HEK293 (cell line): ENCODE results near the gene ACOT8.

Experiments
- CTCF ChIA-PET: fragments of 350-600 bp; formaldehyde crosslinking; extraction: SDS; loops from one replicate; lab custom pipeline; 2021; ENCODE audit warnings: antibody characterized with exemption; lab: Yijun Ruan, JAX
- POLR2A ChIA-PET: fragments of 300-600 bp; formaldehyde crosslinking; extraction: SDS; loops from one replicate; lab custom pipeline; 2020; ENCODE audit warnings: antibody characterized with exemption, inconsistent platforms; lab: Yijun Ruan, JAX
- H3K27ac ChIP-seq: fragments of 200-500 bp; sonication (Bioruptor generic); 2 replicates; pipeline ENCODE4 v1.5.1; 2014; ENCODE audit warnings: low read depth, low read length, control low read depth, inconsistent platforms; ENCODE audit errors: extremely low read depth
- H3K36me3 ChIP-seq, 2 experiments: fragments of 200-500 bp in 1 of 2; sonication (Bioruptor generic) in 1 of 2; 1 replicate in 1 of 2; 2 replicates in 1 of 2; pipeline ENCODE4 v1.5.1; 2014 to 2017; ENCODE audit warnings: inconsistent platforms in 2 of 2, low read length in 2 of 2; ENCODE audit not compliant: control insufficient read depth in 2 of 2, insufficient read depth in 1 of 2
- H3K4me1 ChIP-seq: fragments of 200-500 bp; sonication (Bioruptor generic); 2 replicates; pipeline ENCODE4 v1.5.1; 2014; ENCODE audit warnings: mild to moderate bottlenecking, low read length, inconsistent platforms; ENCODE audit not compliant: control insufficient read depth, insufficient read depth
- H3K4me3 ChIP-seq: 2 replicates; pipeline ENCODE4 v1.5.1; 2011; ENCODE audit warnings: low read depth, mild to moderate bottlenecking, control low read depth, low read length, moderate library complexity
- H3K9me3 ChIP-seq: fragments of 200-500 bp; sonication (Bioruptor generic); 2 replicates; pipeline ENCODE4 v1.5.1; 2014; ENCODE audit warnings: low read depth, low read length, inconsistent platforms; ENCODE audit not compliant: control insufficient read depth, insufficient read depth
- HOXD13 ChIP-seq: sonication (generic); formaldehyde crosslinking; IDR thresholded peaks from 2 replicates; pipeline ENCODE4 v1.8.0; 2022; ENCODE audit warnings: missing genetic modification reagents, borderline replicate concordance
- PRDM2 ChIP-seq: fragments of 450-650 bp; formaldehyde crosslinking; IDR thresholded peaks from 2 replicates; pipeline ENCODE4 v1.5.1; 2016; ENCODE audit warnings: missing biosample characterization, missing genetic modification characterization, borderline replicate concordance
- REST ChIP-seq: fragments of 450-650 bp; formaldehyde crosslinking; IDR thresholded peaks from 2 replicates; pipeline ENCODE4 v1.5.1; 2016; ENCODE audit warnings: missing biosample characterization, missing genetic modification characterization
- TRIM28 ChIP-seq: IDR thresholded peaks from 2 replicates; pipeline ENCODE4 v1.6.1; 2011; ENCODE audit warnings: low read length, control low read depth, borderline replicate concordance
- ZBTB20 ChIP-seq: fragments of 450-650 bp; formaldehyde crosslinking; IDR thresholded peaks from 2 replicates; pipeline ENCODE4 v1.5.1; 2016; ENCODE audit warnings: missing biosample characterization, missing genetic modification characterization
- ZBTB21 ChIP-seq: fragments of 450-650 bp; formaldehyde crosslinking; IDR thresholded peaks from 2 replicates; pipeline ENCODE4 v1.5.1; 2017; ENCODE audit warnings: missing biosample characterization, missing genetic modification characterization
- ZBTB26 ChIP-seq: fragments of 450-650 bp; formaldehyde crosslinking; optimal IDR thresholded peaks from 2 replicates; pipeline ENCODE3; 2016; ENCODE audit warnings: missing biosample characterization, mild to moderate bottlenecking, missing genetic modification characterization
- ZNF155 ChIP-seq: fragments of 450-650 bp; formaldehyde crosslinking; IDR thresholded peaks from 2 replicates; pipeline ENCODE4 v1.5.1; 2016; ENCODE audit warnings: missing biosample characterization, missing genetic modification characterization
- ZNF223 ChIP-seq: fragments of 450-650 bp; formaldehyde crosslinking; IDR thresholded peaks from 2 replicates; pipeline ENCODE4 v1.5.1; 2016; ENCODE audit warnings: missing biosample characterization, missing genetic modification characterization
- ZNF266 ChIP-seq: fragments of 450-650 bp; formaldehyde crosslinking; IDR thresholded peaks from 2 replicates; pipeline ENCODE4 v1.5.1; 2016; ENCODE audit warnings: missing biosample characterization, missing genetic modification characterization, low read depth
- ZNF473 ChIP-seq: fragments of 450-650 bp; formaldehyde crosslinking; IDR thresholded peaks from 2 replicates; pipeline ENCODE4 v1.5.1; 2017; ENCODE audit warnings: missing biosample characterization, missing genetic modification characterization
- ZNF530 ChIP-seq: fragments of 450-650 bp; formaldehyde crosslinking; IDR thresholded peaks from 2 replicates; pipeline ENCODE4 v1.5.1; 2016; ENCODE audit warnings: low read depth, missing biosample characterization, missing genetic modification characterization
- ZNF544 ChIP-seq: fragments of 450-650 bp; formaldehyde crosslinking; IDR thresholded peaks from 2 replicates; pipeline ENCODE4 v1.5.0; 2017; ENCODE audit warnings: missing biosample characterization, missing genetic modification characterization
- ZNF548 ChIP-seq: fragments of 450-650 bp; formaldehyde crosslinking; IDR thresholded peaks from 2 replicates; pipeline ENCODE4 v1.5.1; 2016; ENCODE audit warnings: missing biosample characterization, missing genetic modification characterization
- ZNF555 ChIP-seq: fragments of 450-650 bp; formaldehyde crosslinking; conservative IDR thresholded peaks from 2 replicates; pipeline ENCODE4 v1.5.1; 2017; ENCODE audit warnings: missing biosample characterization, mild to moderate bottlenecking, missing genetic modification characterization, inconsistent platforms
- ZNF639 ChIP-seq: fragments of 450-650 bp; formaldehyde crosslinking; IDR thresholded peaks from 2 replicates; pipeline ENCODE4 v1.5.1; 2016; ENCODE audit warnings: missing biosample characterization, missing genetic modification characterization
- ZNF677 ChIP-seq: fragments of 450-650 bp; IDR thresholded peaks from 2 replicates; pipeline ENCODE4 v1.5.0; 2018; ENCODE audit warnings: missing biosample characterization, mild to moderate bottlenecking, missing genetic modification characterization, moderate library complexity
- ZNF777 ChIP-seq: fragments of 450-650 bp; formaldehyde crosslinking; IDR thresholded peaks from 2 replicates; pipeline ENCODE4 v1.5.1; 2017; ENCODE audit warnings: missing biosample characterization, missing genetic modification characterization, borderline replicate concordance

The ACOT8 gene

GRCh38 chr20:45897692-45898091 lies 40.5 kb upstream of the ACOT8 start (continued):
- TF ChIP-seq PRDM2 (tag by site-specific recombination) (no peak), ZNF473 (tag by site-specific recombination) (no peak)

GRCh38 chr20:45897289-45897688 lies 40.1 kb upstream of the ACOT8 start:
- TF ChIP-seq ZNF530 (tag by site-specific recombination) (no peak), ZNF677 (tag by site-specific recombination) (no peak), ZNF555 (no peak), HOXD13 (CRISPR knock-in tag) (no peak), ZNF544 (tag by site-specific recombination) (no peak), REST (no peak), ZNF155 (tag by site-specific recombination) (no peak), ZNF266 (no peak)
- CTCF ChIA-PET, result interaction anchor here (1.0 kb wide), 2 partner anchors 8 to 73 kb away, joined by 3 read pairs; no protein-coding TSS in a partner anchor
- H3K36me3 ChIP-seq, result peaks cover 0 to 45% of the 10 kb centered on the region in 2 experiments; a peak in 2 of 3 replicates

GRCh38 chr20:45896641-45897161 lies 39.5 kb upstream of the ACOT8 start:
- Histone ChIP-seq H3K36me3 (peaks cover 0 to 45% of the 10 kb centered on the region in 2 experiments; a peak in 2 of 3 replicates), H3K4me1 (peaks cover 3% of the 10 kb centered on the region; the same call in 1 of the 2 replicates), H3K4me3 (no peak overlapping the region), H3K27ac (no peak overlapping the region), H3K9me3 (no peaks in the 10 kb centered on the region)
- ChIA-PET POLR2A (interaction anchor here (2.1 kb wide), 1 partner anchor 9 kb away, joined by 8 read pairs; no protein-coding TSS in a partner anchor), CTCF (interaction anchor here (0.5 to 1.0 kb wide), 3 partner anchors 9 to 97 kb away, joined by 3 to 5 read pairs (median 3); no protein-coding TSS in a partner anchor)
- TF ChIP-seq ZNF777 (no peak), ZNF639 (tag by site-specific recombination) (no peak), ZBTB20 (no peak), ZNF223 (no peak), TRIM28 (no peak), ZNF548 (tag by site-specific recombination) (no peak), ZBTB26 (tag by site-specific recombination) (no peak), ZBTB21 (tag by site-specific recombination) (no peak)

More at GRCh38 chr20:45897289-45897688, 40.1 kb upstream of the ACOT8 start:
- H3K27ac ChIP-seq, result no peak overlapping the region
- H3K4me3 ChIP-seq, result no peak overlapping the region
- H3K9me3 ChIP-seq, result no peaks in the 10 kb centered on the region
- no peaks in the 10 kb centered on the region for H3K4me1 ChIP-seq
- POLR2A ChIA-PET, result interaction anchor here (2.1 kb wide), 1 partner anchor 8 kb away, joined by 8 read pairs; no protein-coding TSS in a partner anchor
